ENCODE results near the gene FAM221A.

DNA sequence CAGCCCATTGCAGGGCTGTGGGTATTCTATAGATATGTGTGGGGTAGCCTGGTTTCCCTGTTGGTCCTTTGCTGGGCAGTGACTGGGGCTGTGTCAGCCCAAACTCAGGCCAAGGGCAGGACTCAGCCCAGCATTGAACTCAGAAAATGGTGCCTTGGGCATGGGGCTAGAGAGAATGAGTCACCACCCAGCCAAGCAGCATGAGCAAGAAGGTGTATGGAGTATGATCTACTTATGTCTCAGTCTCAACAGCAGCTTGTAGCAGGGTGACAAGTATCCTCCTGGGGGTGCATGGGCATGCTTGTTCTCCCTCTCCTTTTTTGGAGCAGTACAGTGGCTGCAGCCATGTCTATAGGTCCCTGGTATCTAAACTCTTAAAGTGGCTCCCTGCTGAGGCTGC lies 62.1 kb downstream of the FAM221A start:
- no peak for TF ChIP-seq CTCF (IDR thresholded peaks at IDR 0.05; ENCODE audit: borderline replicate concordance, extremely low read depth, low read length, poor library complexity, severe bottlenecking)
- TF ChIP-seq EZH2 (IDR thresholded peaks at IDR 0.05; ENCODE audit: borderline replicate concordance, low read depth, low read length, severe bottlenecking) = no peak

Data from DND-41 (cell line).